H1 (cell line): Measurements from ENCODE around the gene MDM4. TPM values are rescaled to one million over a fixed set of nuclear protein-coding genes. Genes with fewer than 3 reads are reported as not detected.

Source experiments
- CTCF ChIA-PET: fragments of 300-600 bp; sonication (Branson Sonifier 250); formaldehyde crosslinking; loops from one replicate; lab custom pipeline; 2021; ENCODE audit not compliant: partially characterized antibody; lab: Charles Lee
- POLR2A ChIA-PET: fragments of 300-600 bp; sonication (Branson Sonifier 250); formaldehyde crosslinking; loops from one replicate; lab custom pipeline; 2021; ENCODE audit warnings: inconsistent platforms; ENCODE audit not compliant: partially characterized antibody; lab: Charles Lee
- DNase-seq, 2 experiments: peaks; one replicate each; pipeline versions ENCODE4 v3.0.0 to v3.0.0-alpha.2; 2010 to 2022; ENCODE audit warnings: low spot score in 2 of 2, low read depth in 1 of 2, mixed read lengths in 1 of 2
- FAIRE-seq: peaks from 2 replicates; lab custom pipeline; 2011; peaks lifted over from hg19 to GRCh38; lab: Jason Lieb, UNC
- H2AFZ ChIP-seq: 2 replicates; pipeline ENCODE4 v1.8.1; 2012; ENCODE audit warnings: low read length, inconsistent platforms
- H2AK5ac ChIP-seq: 2 replicates; pipeline ENCODE4 v1.6.1; 2013; ENCODE audit warnings: low read depth, low read length
- H2BK120ac ChIP-seq: replicated peaks from 2 replicates; pipeline ENCODE3; 2013; ENCODE audit warnings: low read depth, low read length, inconsistent platforms
- H2BK12ac ChIP-seq: 2 replicates; pipeline ENCODE4 v1.6.1; 2013; ENCODE audit warnings: low read depth, low read length
- H2BK15ac ChIP-seq: 2 replicates; pipeline ENCODE4 v1.6.1; 2013; ENCODE audit warnings: low read length
- H2BK20ac ChIP-seq: 2 replicates; pipeline ENCODE4 v1.6.1; 2013; ENCODE audit warnings: low read length
- H2BK5ac ChIP-seq: 2 replicates; pipeline ENCODE4 v1.6.1; 2013; ENCODE audit warnings: low read depth, low read length
- H3K14ac ChIP-seq: 2 replicates; pipeline ENCODE4 v1.6.1; 2013; ENCODE audit warnings: inconsistent platforms; ENCODE audit not compliant: insufficient read length
- H3K18ac ChIP-seq: 2 replicates; pipeline ENCODE4 v1.6.1; 2013; ENCODE audit warnings: low read length; ENCODE audit errors: extremely low read depth
- H3K23ac ChIP-seq: 2 replicates; pipeline ENCODE4 v1.6.1; 2013; ENCODE audit warnings: inconsistent platforms; ENCODE audit not compliant: insufficient read length
- H3K23me2 ChIP-seq: 2 replicates; pipeline ENCODE4 v1.6.1; 2013; ENCODE audit warnings: low read depth, low read length
- H3K27ac ChIP-seq: 2 replicates; pipeline ENCODE4 v1.6.1; 2011; ENCODE audit warnings: low read depth, low read length, inconsistent platforms
- H3K27me3 ChIP-seq, 4 experiments: replicated peaks in 1 of 4; 1 replicate in 1 of 4; 2 replicates in 3 of 4; pipeline versions ENCODE4 v1.6.1 to v1.8.1; 2011 to 2013; ENCODE audit warnings: low read length in 3 of 4, mild to moderate bottlenecking in 3 of 4, inconsistent platforms in 2 of 4, mixed read lengths in 2 of 4, moderate library complexity in 1 of 4; ENCODE audit not compliant: control insufficient read depth in 3 of 4, insufficient read depth in 3 of 4; ENCODE audit errors: extremely low read depth in 1 of 4
- H3K36me3 ChIP-seq, 4 experiments: 2 replicates each; pipeline versions ENCODE4 v1.6.1 to v1.8.1; 2011 to 2013; ENCODE audit warnings: mild to moderate bottlenecking in 4 of 4, low read length in 3 of 4, moderate library complexity in 2 of 4, control low read depth in 1 of 4, inconsistent platforms in 1 of 4; ENCODE audit not compliant: insufficient read depth in 4 of 4, control insufficient read depth in 2 of 4
- H3K4ac ChIP-seq: replicated peaks from 2 replicates; pipeline ENCODE3; 2013; ENCODE audit warnings: low read length, low read depth, mixed read lengths, inconsistent platforms; ENCODE audit not compliant: insufficient read length
- H3K4me1 ChIP-seq, 4 experiments: replicated peaks in 1 of 4; 1 replicate in 1 of 4; 2 replicates in 3 of 4; pipeline versions ENCODE4 v1.6.1 to v1.8.1; 2011 to 2013; ENCODE audit warnings: low read length in 3 of 4, inconsistent platforms in 2 of 4, mixed read lengths in 1 of 4; ENCODE audit not compliant: insufficient read depth in 4 of 4, control insufficient read depth in 3 of 4
- H3K4me2 ChIP-seq, 2 experiments: 2 replicates each; pipeline versions ENCODE4 v1.6.1 to v1.8.1; 2011 to 2013; ENCODE audit warnings: low read depth in 2 of 2, low read length in 2 of 2, control low read depth in 1 of 2, inconsistent platforms in 1 of 2, mild to moderate bottlenecking in 1 of 2; ENCODE audit not compliant: insufficient read depth in 1 of 2
- H3K4me3 ChIP-seq, 4 experiments: fragments of 200-600, 300-600 bp in 1 of 4; sonication (generic), shearing (Covaris generic), sonication (Bioruptor Twin) in 1 of 4; 2 replicates each; pipeline versions ENCODE4 v1.5.1 to v1.8.1; 2011 to 2016; ENCODE audit warnings: low read length in 4 of 4, low read depth in 3 of 4, control low read depth in 2 of 4, inconsistent platforms in 2 of 4, mild to moderate bottlenecking in 2 of 4, mixed read lengths in 1 of 4, moderate library complexity in 1 of 4; ENCODE audit not compliant: insufficient read depth in 2 of 4; ENCODE audit errors: extremely low read depth in 1 of 4
- H3K56ac ChIP-seq: replicated peaks from 2 replicates; pipeline ENCODE3; 2013; ENCODE audit warnings: low read depth, mild to moderate bottlenecking, mixed read lengths, low read length, inconsistent platforms; ENCODE audit not compliant: insufficient read length
- H3K79me1 ChIP-seq: 2 replicates; pipeline ENCODE4 v1.6.1; 2013; ENCODE audit warnings: low read depth, low read length, control low read depth
- H3K79me2 ChIP-seq, 2 experiments: 2 replicates each; pipeline versions ENCODE4 v1.6.1 to v1.8.1; 2012 to 2013; ENCODE audit warnings: low read length in 2 of 2, mild to moderate bottlenecking in 2 of 2, inconsistent platforms in 1 of 2; ENCODE audit not compliant: insufficient read depth in 2 of 2, control insufficient read depth in 1 of 2
- H3K9ac ChIP-seq, 4 experiments: replicated peaks in 1 of 4; 1 replicate in 1 of 4; 2 replicates in 3 of 4; pipeline versions ENCODE4 v1.6.1 to v1.8.1; 2011 to 2013; ENCODE audit warnings: low read depth in 3 of 4, low read length in 3 of 4, control low read depth in 2 of 4, mild to moderate bottlenecking in 2 of 4, moderate library complexity in 2 of 4, inconsistent platforms in 1 of 4; ENCODE audit errors: extremely low read depth in 1 of 4
- H3K9me3 ChIP-seq, 2 experiments: 2 replicates each; pipeline versions ENCODE4 v1.6.1 to v1.8.1; 2012 to 2013; ENCODE audit warnings: mild to moderate bottlenecking in 2 of 2, moderate library complexity in 2 of 2, control low read depth in 1 of 2, inconsistent platforms in 1 of 2, low read depth in 1 of 2, low read length in 1 of 2, mixed read lengths in 1 of 2; ENCODE audit not compliant: insufficient read depth in 2 of 2
- H4K20me1 ChIP-seq, 2 experiments: replicated peaks in 1 of 2; 2 replicates each; pipeline versions ENCODE3 to v1.8.1; 2011 to 2013; ENCODE audit warnings: inconsistent platforms in 2 of 2, low read length in 2 of 2, mild to moderate bottlenecking in 1 of 2; ENCODE audit not compliant: insufficient read depth in 2 of 2, control insufficient read depth in 1 of 2
- H4K5ac ChIP-seq: 2 replicates; pipeline ENCODE4 v1.6.1; 2013; ENCODE audit warnings: low read length, low read depth, mixed read lengths, inconsistent platforms; ENCODE audit not compliant: insufficient read length
- H4K8ac ChIP-seq: 2 replicates; pipeline ENCODE4 v1.8.0; 2013; ENCODE audit warnings: mild to moderate bottlenecking, moderate library complexity, low read length, inconsistent platforms; ENCODE audit not compliant: insufficient read depth; ENCODE audit errors: extremely low read depth
- H4K91ac ChIP-seq: replicated peaks from 2 replicates; pipeline ENCODE3; 2013; ENCODE audit warnings: low read length, mixed read lengths, inconsistent platforms; ENCODE audit not compliant: insufficient read length
- BCL11A ChIP-seq, 2 experiments: IDR thresholded peaks; one replicate each; pipeline ENCODE4 v1.6.1; 2011; ENCODE audit warnings: low read depth in 2 of 2, low read length in 2 of 2, mild to moderate bottlenecking in 2 of 2
- CEBPB ChIP-seq: IDR thresholded peaks from 2 replicates; pipeline ENCODE4 v1.6.1; 2012; ENCODE audit warnings: low read depth, low read length
- MAX ChIP-seq: IDR thresholded peaks from 2 replicates; pipeline ENCODE4 v1.6.1; 2012; ENCODE audit warnings: inconsistent platforms
- WGBS, 2 experiments: shearing (Covaris generic) in 1 of 2; methylation state at CpG; one replicate each; pipeline versions ENCODE4 v1.1.6 to v1.1.7; 2013 to 2015; ENCODE audit warnings: low lambda C conversion rate in 2 of 2, mixed read lengths in 2 of 2, inconsistent platforms in 1 of 2, low coverage in 1 of 2, missing lambda C conversion rate in 1 of 2; ENCODE audit not compliant: insufficient replicate concordance in 2 of 2, insufficient coverage in 1 of 2, insufficient read length in 1 of 2; ENCODE audit errors: extremely low coverage in 1 of 2, missing lambda C conversion rate in 1 of 2; 5-methylcytosine and 5-hydroxymethylcytosine counted together
- polyA plus RNA-seq, 7 experiments: library from polyadenylated mRNA; depleted of rRNA in 3 of 7; stranded (reverse) in 5 of 7; unstranded in 2 of 7; fragments of >200 nt in 5 of 7; fragments of 200-250 nt in 2 of 7; gene quantifications; 1 replicate in 5 of 7; 2 replicates in 1 of 7; 4 replicates in 1 of 7; pipeline versions ENCODE4 v1.2.1 to v1.2.3, GENCODE V29; 2011 to 2013; ENCODE audit warnings: missing spikeins in 2 of 7, mixed read lengths in 2 of 7
- total RNA-seq: library from RNA; stranded (reverse); fragmentation: NEBNext Ultra II Directional; extraction: Animal tissue kit (Norgen Biotek cat#: 25700); gene quantifications from 2 replicates; pipeline ENCODE4 v1.2.1, GENCODE V29; 2021

The MDM4 gene
- total and polyA plus RNA-seq, 2 of the 8 experiments (the other 6 are each of a cell fraction or from before 2014, with no cell fraction given): 10.8 to 84.9 TPM

DNA sequence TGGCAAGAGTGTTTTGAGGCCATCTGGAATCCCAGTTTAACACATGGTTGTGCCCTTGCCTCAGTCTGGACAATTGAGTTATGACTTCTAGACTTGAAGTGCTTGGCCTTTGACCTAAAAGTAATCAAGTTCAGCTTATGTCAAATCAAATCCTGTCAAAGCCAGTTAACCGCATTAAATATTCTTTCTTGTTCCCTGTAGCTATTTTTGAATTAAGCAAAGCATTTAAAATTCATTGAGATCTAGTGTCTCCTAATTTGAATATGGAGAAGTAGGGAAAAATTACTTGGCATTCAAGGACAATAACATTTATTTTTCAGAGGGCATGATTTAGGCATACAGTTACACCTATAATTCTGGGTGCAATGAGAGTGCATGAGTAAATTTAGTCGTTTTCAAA is 32.1 kb downstream of the MDM4 start:
- H3K4me2 ChIP-seq: no peak overlapping the region
- CTCF ChIA-PET: interaction anchor here (4.7 kb wide), 1 partner anchor 259 kb away, joined by 17 read pairs; no protein-coding TSS in a partner anchor
- WGBS, 2 experiments: 91% methylated on average over 2 of the region's 2 CpGs; no CpG with 5 or more reads in 1 of the 2 experiments

More for the DNA sequence above, 32.1 kb downstream of the MDM4 start:
- Histone ChIP-seq H3K23ac (no peak overlapping the region), H4K20me1 (peaks cover 0 to under 1% of the 10 kb centered on the region in 2 experiments), H3K27ac (no peak overlapping the region), H3K18ac (no peak overlapping the region), H3K9ac (no peak overlapping the region), H2BK15ac (no peak overlapping the region), H3K36me3 (peaks cover 15 to 75% (median 59%) of the 10 kb centered on the region in 4 experiments), H3K79me1 (no peaks in the 10 kb centered on the region), H3K9me3 (no peaks in the 10 kb centered on the region), H3K56ac (no peak overlapping the region), H3K79me2 (no peaks in the 10 kb centered on the region), H4K91ac (no peak overlapping the region), H2AK5ac (no peak overlapping the region), H4K5ac (no peak overlapping the region), H2BK20ac (no peak overlapping the region), H2BK12ac (no peak overlapping the region), H4K8ac (no peak overlapping the region), H3K4ac (no peak overlapping the region), H3K23me2 (no peaks in the 10 kb centered on the region), H2BK5ac (no peak overlapping the region), H2BK120ac (no peak overlapping the region), H3K27me3 (no peaks in the 10 kb centered on the region), H2AFZ (no peak overlapping the region), H3K4me1 (no peaks in the 10 kb centered on the region), H3K14ac (no peak overlapping the region), H3K4me3 (no peak overlapping the region)
- no peak for FAIRE-seq
- POLR2A ChIA-PET: interaction anchor here (1.4 kb wide), 1 partner anchor 11 kb away, joined by 3 read pairs; no protein-coding TSS in a partner anchor
- TF ChIP-seq BCL11A (IDR thresholded peaks at IDR 0.05; ENCODE audit: low read depth in 2 of 2, low read length in 2 of 2): no peak
- TF ChIP-seq CEBPB: no peak
- TF ChIP-seq MAX: no peak
- DNase-seq: no peak
